ENCODE results near the gene ATP2C1. TPM values are rescaled to one million over a fixed set of nuclear protein-coding genes. Genes with fewer than 3 reads are reported as not detected.
A peak's percentile ranks its signal among the peaks of the same experiment; 100 is the strongest.

ATP2C1 gene
- total and polyA plus RNA-seq, 2 donors from 2014 or later, result 46.8 to 102 TPM

GRCh38 chr3:130846181-130846580 lies 47.7 kb upstream of the ATP2C1 start:
- no peak for DNase-seq
- H3K4me3 ChIP-seq (ENCODE audit: low read length in 3 of 3), result no peak overlapping the region
- no peak overlapping the region for H3K27ac ChIP-seq (ENCODE audit: low read depth in 2 of 2, low read length in 2 of 2)
- no peaks in the 10 kb centered on the region for H3K9me3 ChIP-seq (ENCODE audit: control insufficient read depth in 2 of 3, insufficient read depth in 1 of 3, low read length in 3 of 3)
- TF ChIP-seq, protein P1, sequence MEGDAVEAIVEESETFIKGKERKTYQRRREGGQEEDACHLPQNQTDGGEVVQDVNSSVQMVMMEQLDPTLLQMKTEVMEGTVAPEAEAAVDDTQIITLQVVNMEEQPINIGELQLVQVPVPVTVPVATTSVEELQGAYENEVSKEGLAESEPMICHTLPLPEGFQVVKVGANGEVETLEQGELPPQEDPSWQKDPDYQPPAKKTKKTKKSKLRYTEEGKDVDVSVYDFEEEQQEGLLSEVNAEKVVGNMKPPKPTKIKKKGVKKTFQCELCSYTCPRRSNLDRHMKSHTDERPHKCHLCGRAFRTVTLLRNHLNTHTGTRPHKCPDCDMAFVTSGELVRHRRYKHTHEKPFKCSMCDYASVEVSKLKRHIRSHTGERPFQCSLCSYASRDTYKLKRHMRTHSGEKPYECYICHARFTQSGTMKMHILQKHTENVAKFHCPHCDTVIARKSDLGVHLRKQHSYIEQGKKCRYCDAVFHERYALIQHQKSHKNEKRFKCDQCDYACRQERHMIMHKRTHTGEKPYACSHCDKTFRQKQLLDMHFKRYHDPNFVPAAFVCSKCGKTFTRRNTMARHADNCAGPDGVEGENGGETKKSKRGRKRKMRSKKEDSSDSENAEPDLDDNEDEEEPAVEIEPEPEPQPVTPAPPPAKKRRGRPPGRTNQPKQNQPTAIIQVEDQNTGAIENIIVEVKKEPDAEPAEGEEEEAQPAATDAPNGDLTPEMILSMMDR (IDR thresholded peaks at IDR 0.05; ENCODE audit: borderline replicate concordance, extremely low read depth, insufficient read depth), result no peak
- no peak for FAIRE-seq
- no peaks in the 10 kb centered on the region for H3K36me3 ChIP-seq (ENCODE audit: control insufficient read depth in 2 of 3, insufficient read depth in 3 of 3, low read length in 3 of 3)
- no peak overlapping the region for H3K9ac ChIP-seq (ENCODE audit: low read length in 3 of 3)
- H3K27me3 ChIP-seq (ENCODE audit: control insufficient read depth, insufficient read depth, low read length), result no peaks in the 10 kb centered on the region
- intact Hi-C loops (cut with DNase I), result no loop called here
- H3K4me1 ChIP-seq (ENCODE audit: control insufficient read depth in 2 of 3, insufficient read depth in 2 of 3, low read depth in 1 of 3, low read length in 3 of 3), result peaks cover 3 to 17% (median 6%) of the 10 kb centered on the region in 3 donors

DNA sequence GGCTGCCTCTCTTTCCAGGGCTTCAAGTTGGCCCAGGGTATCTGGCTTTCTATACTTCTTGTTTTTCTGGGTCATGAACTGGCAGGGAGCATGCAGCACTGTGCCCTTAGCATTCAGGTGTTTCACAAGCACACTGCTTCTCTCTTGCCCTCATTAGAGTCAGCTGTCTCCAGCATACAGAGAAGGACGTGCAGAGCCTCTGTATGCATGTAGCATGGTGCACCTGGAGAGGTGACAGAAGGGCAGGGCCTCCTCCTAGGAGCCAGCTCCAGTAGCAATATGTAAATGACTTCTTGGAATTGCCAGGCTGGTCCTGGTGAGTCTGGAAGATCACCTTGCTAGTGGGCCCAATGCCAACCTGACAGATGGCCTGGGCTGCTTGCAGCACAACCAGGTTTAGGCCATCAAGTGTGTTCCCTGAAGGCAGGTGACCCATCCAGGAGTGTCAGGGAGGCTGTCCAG lies 44.8 kb upstream of the ATP2C1 start:
- H3K9me3 ChIP-seq (ENCODE audit: control insufficient read depth in 2 of 3, insufficient read depth in 1 of 3, low read length in 3 of 3), result no peaks in the 10 kb centered on the region
- no peaks in the 10 kb centered on the region for H3K36me3 ChIP-seq (ENCODE audit: control insufficient read depth in 2 of 3, insufficient read depth in 3 of 3, low read length in 3 of 3)
- H3K9ac ChIP-seq (ENCODE audit: low read length in 3 of 3), result peak overlapping the region in 1 of 3 donors; percentile 20
- H3K27ac ChIP-seq (ENCODE audit: low read depth in 2 of 2, low read length in 2 of 2), result peak overlapping the region; percentile 48 to 75
- H3K27me3 ChIP-seq (ENCODE audit: control insufficient read depth, insufficient read depth, low read length), result no peaks in the 10 kb centered on the region
- TF ChIP-seq, protein P1 (IDR thresholded peaks at IDR 0.05; ENCODE audit: borderline replicate concordance, extremely low read depth, insufficient read depth), result no peak
- peaks cover 3 to 17% (median 6%) of the 10 kb centered on the region in 3 donors for H3K4me1 ChIP-seq (ENCODE audit: control insufficient read depth in 2 of 3, insufficient read depth in 2 of 3, low read depth in 1 of 3, low read length in 3 of 3)
- FAIRE-seq (no peak), DNase-seq (peak in 2 of 5 donors; percentile 20 to 81)
- H3K4me3 ChIP-seq (ENCODE audit: low read length in 3 of 3), result no peak overlapping the region
- intact Hi-C loops (cut with DNase I), result no loop called here

DNA sequence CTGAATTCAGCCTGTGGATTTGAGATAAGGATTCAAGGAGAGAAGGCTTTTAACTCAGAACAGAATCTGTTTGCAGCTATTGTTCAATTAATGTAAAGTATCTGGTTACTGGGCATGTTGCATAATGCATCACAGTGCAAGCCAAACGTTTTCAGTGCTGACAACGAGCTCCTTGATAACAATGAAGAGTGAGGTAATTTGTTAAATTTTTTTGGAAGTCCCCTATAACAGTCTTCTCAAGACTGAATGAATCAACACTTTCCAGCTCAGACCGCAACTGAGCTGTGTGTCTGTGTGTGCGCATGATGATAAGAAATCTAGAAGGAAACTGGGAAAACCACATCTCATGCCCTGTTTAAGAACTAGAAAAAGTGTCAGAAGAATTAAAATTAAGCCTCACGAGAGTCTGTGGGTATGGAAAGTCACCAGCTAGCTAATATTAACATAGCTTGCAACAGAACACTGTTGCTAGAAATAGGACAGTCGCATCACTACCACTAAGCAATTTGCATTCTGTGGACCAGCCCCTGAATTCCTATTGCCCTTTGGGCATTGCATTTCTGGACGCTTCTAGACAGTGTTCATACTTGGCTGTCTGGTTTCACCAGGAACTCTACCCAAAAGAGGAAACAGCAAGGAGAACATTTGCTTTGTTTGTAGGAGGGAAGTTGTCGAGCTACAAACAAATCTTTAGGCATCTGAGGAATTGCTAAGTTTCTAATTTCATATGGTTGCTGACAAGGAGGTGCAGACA lies 43.7 kb upstream of the ATP2C1 start:
- Histone ChIP-seq H3K9ac (ENCODE audit: low read length in 3 of 3) (peak overlapping the region in 1 of 3 donors; percentile 65), H3K27ac (ENCODE audit: low read depth in 2 of 2, low read length in 2 of 2) (peak overlapping the region; percentile 74 to 76), H3K4me3 (ENCODE audit: low read length in 3 of 3) (peak overlapping the region in 2 of 3 donors; percentile 36 to 47), H3K36me3 (ENCODE audit: control insufficient read depth in 2 of 3, insufficient read depth in 3 of 3, low read length in 3 of 3) (no peaks in the 10 kb centered on the region), H3K27me3 (ENCODE audit: control insufficient read depth, insufficient read depth, low read length) (no peaks in the 10 kb centered on the region), H3K4me1 (ENCODE audit: control insufficient read depth in 2 of 3, insufficient read depth in 2 of 3, low read depth in 1 of 3, low read length in 3 of 3) (peaks cover 3 to 17% (median 6%) of the 10 kb centered on the region in 3 donors), H3K9me3 (ENCODE audit: control insufficient read depth in 2 of 3, insufficient read depth in 1 of 3, low read length in 3 of 3) (no peaks in the 10 kb centered on the region)
- intact Hi-C loops (cut with DNase I), result no loop called here
- FAIRE-seq (no peak), DNase-seq (peak in 1 of 5 donors; percentile 30)
- TF ChIP-seq, protein P1 (IDR thresholded peaks at IDR 0.05; ENCODE audit: borderline replicate concordance, extremely low read depth, insufficient read depth), result no peak

Measured in kidney (tissue), 14 donors.